ENCODE results near the gene SLC35F1. TPM values are rescaled to one million over a fixed set of nuclear protein-coding genes. Genes with fewer than 3 reads are reported as not detected.

Gene SLC35F1
- total and polyA plus RNA-seq, 8 donors: 0.18 to 4.0 (median 3.4) TPM

DNA sequence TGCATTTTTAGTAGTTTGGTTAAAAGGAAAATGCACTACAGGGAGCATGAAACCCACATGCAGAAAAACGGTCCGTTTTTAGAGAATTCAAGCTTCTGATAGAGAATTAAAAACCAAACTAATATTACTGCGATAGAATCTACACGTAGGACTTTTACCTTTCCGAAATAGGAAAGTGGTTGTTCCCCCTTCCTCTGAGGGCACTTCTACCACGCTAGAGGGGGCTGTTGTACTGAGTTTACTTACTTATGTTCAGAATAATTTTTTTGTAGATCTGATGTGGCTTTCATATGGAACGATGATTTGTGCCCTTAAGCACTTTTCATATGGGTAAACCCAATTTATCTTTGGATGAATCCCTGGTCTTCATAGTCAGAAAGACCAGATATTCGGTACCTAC is 376.7 kb downstream of the SLC35F1 start:
- intact Hi-C loops (cut with DNase I): no loop called here
- TF ChIP-seq, protein P1, sequence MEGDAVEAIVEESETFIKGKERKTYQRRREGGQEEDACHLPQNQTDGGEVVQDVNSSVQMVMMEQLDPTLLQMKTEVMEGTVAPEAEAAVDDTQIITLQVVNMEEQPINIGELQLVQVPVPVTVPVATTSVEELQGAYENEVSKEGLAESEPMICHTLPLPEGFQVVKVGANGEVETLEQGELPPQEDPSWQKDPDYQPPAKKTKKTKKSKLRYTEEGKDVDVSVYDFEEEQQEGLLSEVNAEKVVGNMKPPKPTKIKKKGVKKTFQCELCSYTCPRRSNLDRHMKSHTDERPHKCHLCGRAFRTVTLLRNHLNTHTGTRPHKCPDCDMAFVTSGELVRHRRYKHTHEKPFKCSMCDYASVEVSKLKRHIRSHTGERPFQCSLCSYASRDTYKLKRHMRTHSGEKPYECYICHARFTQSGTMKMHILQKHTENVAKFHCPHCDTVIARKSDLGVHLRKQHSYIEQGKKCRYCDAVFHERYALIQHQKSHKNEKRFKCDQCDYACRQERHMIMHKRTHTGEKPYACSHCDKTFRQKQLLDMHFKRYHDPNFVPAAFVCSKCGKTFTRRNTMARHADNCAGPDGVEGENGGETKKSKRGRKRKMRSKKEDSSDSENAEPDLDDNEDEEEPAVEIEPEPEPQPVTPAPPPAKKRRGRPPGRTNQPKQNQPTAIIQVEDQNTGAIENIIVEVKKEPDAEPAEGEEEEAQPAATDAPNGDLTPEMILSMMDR (IDR thresholded peaks at IDR 0.05): peak; percentile 53 to 67

DNA sequence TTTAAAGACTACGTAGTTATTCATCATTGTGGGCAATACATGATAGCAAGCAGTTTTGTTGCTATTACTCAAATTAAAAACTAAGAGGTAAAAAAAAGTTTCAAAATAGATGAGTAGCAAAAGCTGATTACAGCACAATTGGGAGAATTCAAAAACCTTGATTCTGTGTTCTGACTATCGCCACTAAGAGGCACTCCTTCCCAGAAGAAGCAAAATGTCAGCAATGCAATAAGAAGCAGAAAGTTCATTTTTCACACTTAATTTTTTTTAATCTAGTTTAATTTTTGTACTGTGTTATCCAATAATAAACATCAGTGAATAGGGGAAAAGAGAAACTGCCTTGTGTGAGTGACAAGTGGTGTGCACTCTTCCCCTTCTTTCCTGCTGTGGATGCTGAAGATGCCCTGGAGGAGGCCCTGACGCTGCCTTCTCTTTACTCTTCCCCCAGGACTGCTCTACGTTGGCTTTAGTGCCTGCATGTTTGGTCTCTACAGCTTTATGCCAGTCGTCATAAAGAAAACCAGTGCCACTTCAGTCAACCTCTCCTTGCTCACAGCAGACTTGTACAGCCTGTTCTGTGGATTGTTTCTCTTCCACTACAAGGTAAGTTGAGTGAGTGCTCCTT is 377.8 kb downstream of the SLC35F1 start:
- H3K4me3 ChIP-seq: no peak overlapping the region
- ATAC-seq (peak; percentile 71), DNase-seq (no peak)
- no peak overlapping the region for H3K27ac ChIP-seq
- intact Hi-C loops (cut with DNase I): no loop called here
- no peaks in the 10 kb centered on the region for H3K9me3 ChIP-seq
- H3K36me3 ChIP-seq: no peaks in the 10 kb centered on the region
- TF ChIP-seq, protein P1 (IDR thresholded peaks at IDR 0.05): peak in 1 of 2 donors; percentile 43
- H3K4me1 ChIP-seq: peaks cover 0 to 7% of the 10 kb centered on the region in 2 donors
- no peaks in the 10 kb centered on the region for H3K27me3 ChIP-seq

More for the DNA sequence above, 376.7 kb downstream of the SLC35F1 start:
- ATAC-seq: peak; percentile 91
- Histone ChIP-seq H3K9me3 (no peaks in the 10 kb centered on the region), H3K27ac (no peak overlapping the region), H3K4me3 (no peak overlapping the region), H3K4me1 (peaks cover 0 to 7% of the 10 kb centered on the region in 2 donors), H3K36me3 (no peaks in the 10 kb centered on the region), H3K27me3 (no peaks in the 10 kb centered on the region)
- peak in 2 of 4 donors; percentile 60 to 74 for DNase-seq

GRCh38 chr6:118285791-118286190 is 378.7 kb downstream of the SLC35F1 start:
- Histone ChIP-seq H3K36me3 (no peaks in the 10 kb centered on the region), H3K9me3 (no peaks in the 10 kb centered on the region), H3K27me3 (no peaks in the 10 kb centered on the region), H3K27ac (no peak overlapping the region), H3K4me3 (no peak overlapping the region), H3K4me1 (peaks cover 0 to 7% of the 10 kb centered on the region in 2 donors)
- TF ChIP-seq, protein P1 (IDR thresholded peaks at IDR 0.05): no peak
- ATAC-seq (no peak), DNase-seq (no peak)
- intact Hi-C loops (cut with DNase I): no loop called here

GRCh38 chr6:118288355-118289124 is 381.5 kb downstream of the SLC35F1 start:
- ATAC-seq (peak; percentile 45), DNase-seq (no peak)
- Histone ChIP-seq H3K27me3 (no peaks in the 10 kb centered on the region), H3K27ac (no peak overlapping the region), H3K4me3 (no peak overlapping the region), H3K9me3 (no peaks in the 10 kb centered on the region), H3K36me3 (no peaks in the 10 kb centered on the region), H3K4me1 (peaks cover 0 to 6% of the 10 kb centered on the region in 2 donors)
- TF ChIP-seq, protein P1 (IDR thresholded peaks at IDR 0.05): no peak
- intact Hi-C loops (cut with DNase I): no loop called here

GRCh38 chr6:118292558-118292957 is 385.5 kb downstream of the SLC35F1 start:
- Histone ChIP-seq H3K27ac (no peak overlapping the region), H3K36me3 (no peaks in the 10 kb centered on the region), H3K9me3 (no peaks in the 10 kb centered on the region), H3K4me3 (no peak overlapping the region), H3K27me3 (no peaks in the 10 kb centered on the region), H3K4me1 (no peaks in the 10 kb centered on the region)
- ATAC-seq: no peak
- DNase-seq: no peak
- TF ChIP-seq, protein P1 (IDR thresholded peaks at IDR 0.05): no peak
- intact Hi-C loops (cut with DNase I): no loop called here
